HG02870 (cell line): ENCODE measurements around the gene AGTRAP.

Source experiments
- ATAC-seq: cut with Tn5 transposase; IDR thresholded peaks from one replicate; pipeline ENCODE4 v1.9.1; 2021; ENCODE audit warnings: mild to moderate bottlenecking, moderate library complexity; ENCODE audit not compliant: unreplicated experiment

Gene AGTRAP

DNA sequence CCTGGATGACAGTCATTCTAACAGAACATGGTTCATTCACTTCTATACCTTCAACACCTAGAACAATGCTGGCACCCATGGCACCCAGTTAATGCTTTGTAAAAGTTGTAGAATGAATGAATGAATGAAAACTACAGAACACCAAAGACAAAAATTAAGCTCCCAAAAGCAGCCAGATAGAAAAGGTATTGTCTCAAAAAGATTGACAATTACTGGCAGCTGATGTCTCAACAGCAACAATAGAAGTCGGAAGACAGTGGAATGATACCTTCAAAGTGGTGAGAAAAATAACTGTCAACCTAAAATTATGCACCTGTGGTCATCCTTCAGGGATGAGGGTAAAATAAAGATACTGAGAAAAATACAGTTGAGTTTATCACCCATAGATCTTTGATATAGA, 21.1 kb downstream of the AGTRAP start:
- ATAC-seq: no peak

GRCh38 chr1:11759791-11760190, 23.9 kb downstream of the AGTRAP start:
- ATAC-seq: no peak

- ATAC-seq: no peak
Observed at GRCh38 chr1:11761285-11761684, 25.3 kb downstream of the AGTRAP start.

- no peak for ATAC-seq
Observed at GRCh38 chr1:11761988-11762406, 26.1 kb downstream of the AGTRAP start, which contains the start of gene C1orf167. Gene C1orf167 (plus strand): TSS chr1:11762193. CDS start chr1:11764401, 2,208 bp downstream.

DNA sequence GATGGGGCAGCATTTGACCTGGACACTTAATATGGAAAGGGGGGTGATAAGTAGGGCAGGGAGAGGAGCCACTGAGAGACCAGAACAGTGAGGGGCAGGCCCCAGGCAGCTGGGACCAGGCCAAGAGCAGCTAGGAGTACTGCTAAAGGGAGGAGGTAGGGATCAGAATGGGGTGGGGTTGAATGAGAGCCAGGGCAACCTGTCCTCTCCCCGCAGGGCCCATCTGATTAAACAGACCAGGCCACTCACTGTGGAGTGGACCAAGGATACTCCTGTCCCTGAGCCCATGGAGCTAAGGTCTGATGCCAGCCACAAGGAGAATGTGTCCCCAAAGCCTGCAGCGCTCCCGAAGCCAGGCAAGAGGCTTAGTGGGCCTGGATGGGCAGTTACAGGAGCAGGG, 28.2 kb downstream of the AGTRAP start:
- no peak for ATAC-seq

DNA sequence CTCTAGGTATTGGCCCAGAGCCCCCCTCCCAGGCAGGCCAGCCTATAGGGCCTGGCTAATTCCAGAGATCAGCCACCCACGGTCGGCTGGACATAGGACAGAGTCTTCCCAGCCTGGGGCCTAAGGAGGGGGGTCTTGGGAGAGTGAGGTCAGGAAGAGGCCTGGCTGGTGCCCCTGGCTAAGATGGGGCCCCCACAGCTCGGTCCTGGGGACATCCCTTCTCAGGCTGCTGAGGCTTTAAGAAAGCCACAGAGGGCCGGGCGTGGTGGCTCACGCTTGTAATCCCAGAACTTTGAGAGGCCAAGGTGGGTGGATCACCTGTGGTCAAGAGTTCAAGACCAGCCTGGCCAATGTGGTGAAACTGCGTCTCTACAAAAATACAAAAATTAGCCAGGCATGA, 28.6 kb downstream of the AGTRAP start:
- no peak for ATAC-seq

- no peak for ATAC-seq
Observed at GRCh38 chr1:11765661-11766428, 29.9 kb downstream of the AGTRAP start.

- ATAC-seq: no peak
Observed at GRCh38 chr1:11766429-11766776, 30.5 kb downstream of the AGTRAP start.

- no peak for ATAC-seq
Observed at GRCh38 chr1:11767922-11768704, 32.2 kb downstream of the AGTRAP start.

- ATAC-seq: no peak
Observed at GRCh38 chr1:11768821-11769220, 32.9 kb downstream of the AGTRAP start.

GRCh38 chr1:11769274-11769673, 33.3 kb downstream of the AGTRAP start:
- no peak for ATAC-seq

- ATAC-seq: no peak
Observed at GRCh38 chr1:11770011-11770410, 34.1 kb downstream of the AGTRAP start.

- ATAC-seq: no peak
Observed at GRCh38 chr1:11771481-11772043, 35.6 kb downstream of the AGTRAP start.

- no peak for ATAC-seq
Observed at GRCh38 chr1:11772458-11772857, 36.5 kb downstream of the AGTRAP start.

DNA sequence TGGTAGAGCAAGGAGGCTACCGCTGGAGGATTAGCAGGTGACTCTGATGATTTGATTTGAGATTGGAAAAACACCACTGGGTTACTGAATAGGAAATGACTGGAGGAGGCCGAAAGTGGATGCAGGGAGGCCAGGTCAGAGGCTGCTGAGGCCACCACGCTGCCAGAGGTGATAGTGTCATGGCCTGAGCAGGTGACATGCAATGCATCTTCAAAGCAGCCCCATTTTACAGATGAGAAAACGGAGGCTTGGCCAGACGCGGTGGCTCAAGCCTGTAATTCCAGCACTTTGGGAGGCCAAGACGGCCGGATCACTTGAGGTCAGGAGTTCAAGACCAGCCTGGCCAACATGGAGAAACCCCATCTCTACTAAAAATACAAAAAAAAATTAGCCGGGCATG, 38.8 kb downstream of the AGTRAP start:
- ATAC-seq: no peak

DNA sequence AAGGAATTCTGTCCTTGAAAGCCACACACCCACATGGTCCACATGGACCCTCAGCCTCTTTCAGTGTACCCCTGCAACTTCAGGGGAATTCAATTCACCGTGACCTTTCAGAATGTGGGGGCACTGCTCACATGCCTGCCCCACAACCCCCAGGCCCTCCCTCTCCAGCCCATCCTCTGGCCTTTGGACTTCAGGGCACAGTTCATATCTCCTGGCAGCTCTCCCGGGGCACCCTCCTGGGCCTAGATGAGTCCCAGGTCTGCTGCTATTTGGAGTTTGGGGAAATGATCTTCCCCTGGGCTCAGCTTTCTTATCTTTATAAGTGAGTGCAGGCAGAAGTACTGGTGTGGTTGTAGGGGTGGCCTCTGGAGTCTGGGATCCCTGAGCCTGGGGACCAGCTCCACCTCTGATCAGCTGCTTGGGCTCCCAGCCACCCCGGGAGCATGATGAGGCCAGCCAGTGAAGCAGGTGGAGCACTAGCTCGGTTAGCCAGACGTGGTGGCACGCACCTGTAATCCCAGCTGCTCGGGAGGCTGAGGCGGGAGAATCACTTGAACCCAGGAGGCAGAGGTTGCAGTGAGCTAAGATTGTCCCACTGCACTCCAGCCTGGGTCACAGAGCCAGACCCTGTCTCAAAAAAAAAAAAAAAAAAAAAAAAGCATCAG, 41.9 kb downstream of the AGTRAP start:
- no peak for ATAC-seq

DNA sequence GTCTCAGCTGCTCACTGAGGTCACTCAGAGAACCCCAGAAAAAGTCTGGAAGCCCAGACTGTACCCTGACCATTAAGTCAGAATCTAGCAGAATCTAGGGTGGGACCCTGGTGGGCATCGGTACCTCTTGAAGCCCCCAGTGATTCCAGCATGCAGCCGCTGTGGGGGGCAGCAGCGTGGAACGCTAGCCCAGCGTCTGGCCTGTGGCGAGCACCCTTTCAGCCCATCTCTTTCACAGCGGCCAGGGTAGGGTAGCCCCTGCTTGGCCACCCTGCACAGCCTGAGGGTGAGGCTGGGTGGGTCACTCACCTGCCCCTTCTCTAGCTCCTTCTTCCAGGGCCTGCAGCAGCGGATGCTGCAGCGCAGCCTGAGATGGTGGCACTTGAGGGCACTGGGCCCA, 42.4 kb downstream of the AGTRAP start:
- no peak for ATAC-seq

- no peak for ATAC-seq
Observed at GRCh38 chr1:11778844-11779623, 43.1 kb downstream of the AGTRAP start.

- ATAC-seq: no peak
Observed at GRCh38 chr1:11779715-11780379, 43.9 kb downstream of the AGTRAP start.
